WTC11 (cell line): ENCODE measurements around the gene RAI1.

Experiments used
- NR3C1 ChIP-seq: sonication (generic); formaldehyde crosslinking; conservative IDR thresholded peaks from 2 replicates; pipeline ENCODE4 v1.8.1; 2023; ENCODE audit warnings: low read depth, mild to moderate bottlenecking, missing genetic modification reagents
- TF ChIP-seq, protein P1 (sequence below): sonication (generic); formaldehyde crosslinking; IDR thresholded peaks from 2 replicates; pipeline ENCODE4 v1.8.0; 2023; ENCODE audit warnings: mild to moderate bottlenecking, missing genetic modification reagents
- TF ChIP-seq, protein P2 (sequence below): sonication (generic); formaldehyde crosslinking; IDR thresholded peaks from 2 replicates; pipeline ENCODE4 v1.8.1; 2022; ENCODE audit warnings: low read depth, missing genetic modification reagents, borderline replicate concordance
- TF ChIP-seq, protein P3 (sequence below): fragments of 250-450 bp; sonication (Bioruptor Pico); IDR thresholded peaks from 2 replicates; pipeline ENCODE4 v2.1.2; 2022; ENCODE audit warnings: mild to moderate bottlenecking, moderate library complexity
- TF ChIP-seq, protein P4 (sequence below): sonication (generic); formaldehyde crosslinking; IDR thresholded peaks from 2 replicates; pipeline ENCODE4 v1.8.0; 2022; ENCODE audit warnings: mild to moderate bottlenecking, missing genetic modification reagents

DNA sequence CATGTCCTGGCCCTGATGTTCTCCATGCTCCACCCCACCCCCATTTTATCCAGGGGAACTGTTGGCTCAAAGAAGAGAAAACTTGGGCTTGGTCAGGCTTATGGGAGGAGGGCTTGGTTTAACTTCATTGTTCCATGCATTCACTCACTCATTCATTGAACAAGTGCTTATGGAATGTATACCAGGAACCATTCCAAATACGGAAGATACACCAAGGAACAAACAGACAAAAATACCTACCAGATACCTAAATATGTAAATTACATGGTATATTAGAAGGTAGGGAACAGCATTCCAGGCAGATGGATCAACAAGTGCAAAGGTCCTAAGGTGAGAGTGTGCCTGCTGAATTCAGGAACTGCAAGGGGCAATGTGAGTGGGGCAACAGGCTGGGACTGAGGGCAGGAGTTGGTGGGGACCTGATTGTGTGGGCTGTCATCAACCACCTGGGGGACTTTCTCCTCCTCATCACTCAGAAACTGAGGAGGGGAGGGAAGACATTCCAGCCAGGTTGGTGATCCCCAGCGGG, 39.9 kb downstream of the RAI1 start:
- no peak for TF ChIP-seq NR3C1 (CRISPR knock-in tag)
- TF ChIP-seq, protein P1, sequence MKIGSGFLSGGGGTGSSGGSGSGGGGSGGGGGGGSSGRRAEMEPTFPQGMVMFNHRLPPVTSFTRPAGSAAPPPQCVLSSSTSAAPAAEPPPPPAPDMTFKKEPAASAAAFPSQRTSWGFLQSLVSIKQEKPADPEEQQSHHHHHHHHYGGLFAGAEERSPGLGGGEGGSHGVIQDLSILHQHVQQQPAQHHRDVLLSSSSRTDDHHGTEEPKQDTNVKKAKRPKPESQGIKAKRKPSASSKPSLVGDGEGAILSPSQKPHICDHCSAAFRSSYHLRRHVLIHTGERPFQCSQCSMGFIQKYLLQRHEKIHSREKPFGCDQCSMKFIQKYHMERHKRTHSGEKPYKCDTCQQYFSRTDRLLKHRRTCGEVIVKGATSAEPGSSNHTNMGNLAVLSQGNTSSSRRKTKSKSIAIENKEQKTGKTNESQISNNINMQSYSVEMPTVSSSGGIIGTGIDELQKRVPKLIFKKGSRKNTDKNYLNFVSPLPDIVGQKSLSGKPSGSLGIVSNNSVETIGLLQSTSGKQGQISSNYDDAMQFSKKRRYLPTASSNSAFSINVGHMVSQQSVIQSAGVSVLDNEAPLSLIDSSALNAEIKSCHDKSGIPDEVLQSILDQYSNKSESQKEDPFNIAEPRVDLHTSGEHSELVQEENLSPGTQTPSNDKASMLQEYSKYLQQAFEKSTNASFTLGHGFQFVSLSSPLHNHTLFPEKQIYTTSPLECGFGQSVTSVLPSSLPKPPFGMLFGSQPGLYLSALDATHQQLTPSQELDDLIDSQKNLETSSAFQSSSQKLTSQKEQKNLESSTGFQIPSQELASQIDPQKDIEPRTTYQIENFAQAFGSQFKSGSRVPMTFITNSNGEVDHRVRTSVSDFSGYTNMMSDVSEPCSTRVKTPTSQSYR, result no peak
- TF ChIP-seq, protein P2, sequence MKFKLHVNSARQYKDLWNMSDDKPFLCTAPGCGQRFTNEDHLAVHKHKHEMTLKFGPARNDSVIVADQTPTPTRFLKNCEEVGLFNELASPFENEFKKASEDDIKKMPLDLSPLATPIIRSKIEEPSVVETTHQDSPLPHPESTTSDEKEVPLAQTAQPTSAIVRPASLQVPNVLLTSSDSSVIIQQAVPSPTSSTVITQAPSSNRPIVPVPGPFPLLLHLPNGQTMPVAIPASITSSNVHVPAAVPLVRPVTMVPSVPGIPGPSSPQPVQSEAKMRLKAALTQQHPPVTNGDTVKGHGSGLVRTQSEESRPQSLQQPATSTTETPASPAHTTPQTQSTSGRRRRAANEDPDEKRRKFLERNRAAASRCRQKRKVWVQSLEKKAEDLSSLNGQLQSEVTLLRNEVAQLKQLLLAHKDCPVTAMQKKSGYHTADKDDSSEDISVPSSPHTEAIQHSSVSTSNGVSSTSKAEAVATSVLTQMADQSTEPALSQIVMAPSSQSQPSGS (CRISPR knock-in tag), result no peak
- TF ChIP-seq, protein P3, sequence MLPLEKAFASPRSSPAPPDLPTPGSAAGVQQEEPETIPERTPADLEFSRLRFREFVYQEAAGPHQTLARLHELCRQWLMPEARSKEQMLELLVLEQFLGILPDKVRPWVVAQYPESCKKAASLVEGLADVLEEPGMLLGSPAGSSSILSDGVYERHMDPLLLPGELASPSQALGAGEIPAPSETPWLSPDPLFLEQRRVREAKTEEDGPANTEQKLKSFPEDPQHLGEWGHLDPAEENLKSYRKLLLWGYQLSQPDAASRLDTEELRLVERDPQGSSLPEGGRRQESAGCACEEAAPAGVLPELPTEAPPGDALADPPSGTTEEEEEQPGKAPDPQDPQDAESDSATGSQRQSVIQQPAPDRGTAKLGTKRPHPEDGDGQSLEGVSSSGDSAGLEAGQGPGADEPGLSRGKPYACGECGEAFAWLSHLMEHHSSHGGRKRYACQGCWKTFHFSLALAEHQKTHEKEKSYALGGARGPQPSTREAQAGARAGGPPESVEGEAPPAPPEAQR (CRISPR knock-in tag), result no peak
- TF ChIP-seq, protein P4, sequence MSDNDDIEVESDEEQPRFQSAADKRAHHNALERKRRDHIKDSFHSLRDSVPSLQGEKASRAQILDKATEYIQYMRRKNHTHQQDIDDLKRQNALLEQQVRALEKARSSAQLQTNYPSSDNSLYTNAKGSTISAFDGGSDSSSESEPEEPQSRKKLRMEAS (CRISPR knock-in tag), result no peak
